SU-DHL-6 (cell line): ENCODE data around the gene ABCA13.

Experiments
- CTCF ChIP-seq: fragments of 200-600 bp; sonication (generic); IDR thresholded peaks from one replicate; pipeline ENCODE4 v1.5.1; 2017; ENCODE audit warnings: antibody characterized with exemption, mild to moderate bottlenecking, low read length, moderate library complexity; ENCODE audit not compliant: insufficient read depth, poor library complexity, severe bottlenecking
- EZH2phosphoT487 ChIP-seq: fragments of 200-600 bp; sonication (generic), shearing (Covaris generic); conservative IDR thresholded peaks from 2 replicates; pipeline ENCODE4 v1.6.1; 2018; ENCODE audit warnings: mild to moderate bottlenecking, antibody characterized with exemption, low read length, moderate library complexity, mixed read lengths

- TF ChIP-seq CTCF (no peak), EZH2phosphoT487 (no peak)
Measured at GRCh38 chr7:48286836-48287235, 115.6 kb downstream of the ABCA13 start.
